ENCODE data around the gene ZNF367.
A peak's percentile ranks its signal among the peaks of the same experiment; 100 is the strongest.
"Not testable (repeated sequence)": the region's sequence is repeated elsewhere in the genome, so short reads cannot be mapped to it uniquely, and the experiment has no call there.

Gene ZNF367

DNA sequence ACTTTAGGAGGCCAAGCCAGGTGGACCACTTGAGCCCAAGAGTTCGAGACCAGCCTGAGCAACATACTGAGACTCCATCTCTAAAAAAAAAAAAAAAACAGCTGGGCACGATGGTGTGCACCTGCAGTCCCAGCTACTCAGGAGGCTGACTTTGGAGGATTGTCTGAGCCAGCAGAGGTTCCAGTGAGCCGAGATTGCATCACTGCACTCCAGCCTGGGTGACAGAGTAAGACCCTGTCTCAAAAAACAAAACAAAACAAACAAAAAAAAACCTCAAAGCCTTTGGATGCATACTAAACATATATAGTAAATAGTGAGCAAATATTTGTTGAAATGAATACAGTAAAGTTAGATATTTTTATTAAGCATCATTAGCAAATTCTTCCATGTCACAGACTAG, 40.0 kb downstream of the ZNF367 start:
- no peak overlapping the region for H4K12ac ChIP-seq (ENCODE audit: low read depth, low read length)
- no peak overlapping the region for H2AFZ ChIP-seq (ENCODE audit: insufficient read depth, low read length, poor library complexity)
- H3K4ac ChIP-seq (ENCODE audit: low read depth, low read length), result no peak overlapping the region
- no peak for DNase-seq
- no peak overlapping the region for H2AK5ac ChIP-seq (ENCODE audit: low read length)
- H3K4me2 ChIP-seq (ENCODE audit: low read length), result no peak overlapping the region
- H2BK5ac ChIP-seq (ENCODE audit: low read depth, low read length, poor library complexity), result no peak overlapping the region
- peaks cover 2% of the 10 kb centered on the region for H3K79me2 ChIP-seq (ENCODE audit: control insufficient read depth, insufficient read depth, low read length, poor library complexity)
- WGBS (ENCODE audit: extremely low coverage, insufficient coverage, insufficient read length), result no CpG with 5 or more reads among the region's 3 CpGs
- no peak overlapping the region for H3K23ac ChIP-seq (ENCODE audit: low read length)
- H3K14ac ChIP-seq (ENCODE audit: low read length), result no peak overlapping the region
- H3K36me3 ChIP-seq (ENCODE audit: control insufficient read depth in 1 of 2, insufficient read depth in 2 of 2, low read length in 2 of 2), result peaks cover 2 to 5% of the 10 kb centered on the region in 2 experiments
- H3K4me3 ChIP-seq (ENCODE audit: low read depth, low read length), result no peak overlapping the region
- H4K91ac ChIP-seq (ENCODE audit: low read depth, low read length), result no peak overlapping the region
- no peaks in the 10 kb centered on the region for H3K27me3 ChIP-seq (ENCODE audit: insufficient read depth, low read length)
- H3K79me1 ChIP-seq (ENCODE audit: low read length), result peaks cover 2% of the 10 kb centered on the region
- H2BK120ac ChIP-seq (ENCODE audit: insufficient read depth, low read length, poor library complexity), result no peak overlapping the region
- no peak overlapping the region for H3K9ac ChIP-seq (ENCODE audit: low read length)
- H3K4me1 ChIP-seq (ENCODE audit: control insufficient read depth in 1 of 2, insufficient read depth in 2 of 2, low read length in 2 of 2), result peaks cover 4 to 12% of the 10 kb centered on the region in 2 experiments
- H4K8ac ChIP-seq (ENCODE audit: low read depth, low read length), result no peak overlapping the region
- no peaks in the 10 kb centered on the region for H3K9me3 ChIP-seq (ENCODE audit: insufficient read depth, low read depth, low read length)
- H3K27ac ChIP-seq (ENCODE audit: low read depth, low read length), result no peak overlapping the region
- no peak overlapping the region for H2BK12ac ChIP-seq (ENCODE audit: low read length)
- no peak overlapping the region for H3K18ac ChIP-seq (ENCODE audit: low read length)

DNA sequence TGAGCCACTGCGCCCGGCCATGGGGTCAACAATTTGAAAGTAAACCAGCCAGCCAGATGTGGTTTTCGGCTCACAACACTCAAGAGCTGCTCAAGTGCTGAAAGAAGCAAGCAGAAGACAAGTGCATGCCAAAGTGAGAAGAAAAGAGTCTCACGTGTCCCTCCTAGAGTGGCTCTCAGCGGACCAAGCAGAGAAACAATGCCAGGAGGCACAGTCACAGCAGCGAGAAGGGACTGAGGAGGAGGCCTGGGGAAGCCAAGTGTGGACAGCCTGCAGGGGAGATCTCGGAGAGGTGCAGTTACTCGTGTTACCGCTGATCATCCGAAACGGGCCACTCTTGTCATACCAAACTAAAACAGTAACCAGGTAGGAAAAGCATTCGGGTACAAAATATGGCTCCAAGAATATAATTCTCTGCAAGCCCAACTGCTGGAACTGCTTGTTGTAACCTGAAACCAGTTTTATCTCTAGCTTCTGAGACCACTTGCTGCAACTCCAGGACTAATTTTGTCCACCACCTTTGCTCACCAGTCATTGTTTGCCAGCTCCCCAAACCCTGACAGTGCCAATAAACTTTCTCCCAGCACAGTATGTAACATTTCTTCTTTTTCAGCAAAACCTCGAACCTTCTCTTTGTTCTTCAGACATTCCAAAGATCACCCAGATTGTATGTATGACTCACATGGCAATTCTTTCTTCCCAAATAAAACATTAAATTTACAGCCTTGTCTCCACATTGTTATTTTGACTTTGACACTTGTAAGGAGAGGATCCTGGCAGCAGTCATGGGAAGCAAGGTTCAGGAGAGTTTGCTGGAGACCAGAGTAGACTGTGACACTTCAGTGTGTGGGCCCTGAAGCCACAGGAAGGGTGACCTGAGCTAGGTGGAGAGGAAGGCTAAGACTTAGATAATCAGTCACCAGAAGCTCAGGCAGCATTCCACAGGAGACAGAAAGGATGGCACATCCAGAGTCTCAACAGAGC, 41.0 kb downstream of the ZNF367 start:
- no peak overlapping the region for H4K12ac ChIP-seq (ENCODE audit: low read depth, low read length)
- no peaks in the 10 kb centered on the region for H3K27me3 ChIP-seq (ENCODE audit: insufficient read depth, low read length)
- no peak overlapping the region for H4K91ac ChIP-seq (ENCODE audit: low read depth, low read length)
- no CpG with 5 or more reads among the region's 13 CpGs for WGBS (ENCODE audit: extremely low coverage, insufficient coverage, insufficient read length)
- no peak overlapping the region for H2BK120ac ChIP-seq (ENCODE audit: insufficient read depth, low read length, poor library complexity)
- no peak overlapping the region for H3K4me3 ChIP-seq (ENCODE audit: low read depth, low read length)
- no peak overlapping the region for H2AK5ac ChIP-seq (ENCODE audit: low read length)
- peaks cover 4 to 10% of the 10 kb centered on the region in 2 experiments for H3K4me1 ChIP-seq (ENCODE audit: control insufficient read depth in 1 of 2, insufficient read depth in 2 of 2, low read length in 2 of 2)
- H3K27ac ChIP-seq (ENCODE audit: low read depth, low read length), result no peak overlapping the region
- H2BK5ac ChIP-seq (ENCODE audit: low read depth, low read length, poor library complexity), result no peak overlapping the region
- H3K4ac ChIP-seq (ENCODE audit: low read depth, low read length), result no peak overlapping the region
- no peak overlapping the region for H3K23ac ChIP-seq (ENCODE audit: low read length)
- no peak overlapping the region for H2AFZ ChIP-seq (ENCODE audit: insufficient read depth, low read length, poor library complexity)
- no peak overlapping the region for H3K14ac ChIP-seq (ENCODE audit: low read length)
- no peak overlapping the region for H3K18ac ChIP-seq (ENCODE audit: low read length)
- H3K9me3 ChIP-seq (ENCODE audit: insufficient read depth, low read depth, low read length), result no peaks in the 10 kb centered on the region
- H3K79me1 ChIP-seq (ENCODE audit: low read length), result no peaks in the 10 kb centered on the region
- no peak overlapping the region for H3K4me2 ChIP-seq (ENCODE audit: low read length)
- H3K9ac ChIP-seq (ENCODE audit: low read length), result peak overlapping the region; percentile 39
- no peak overlapping the region for H4K8ac ChIP-seq (ENCODE audit: low read depth, low read length)
- no peaks in the 10 kb centered on the region for H3K79me2 ChIP-seq (ENCODE audit: control insufficient read depth, insufficient read depth, low read length, poor library complexity)
- H3K36me3 ChIP-seq (ENCODE audit: control insufficient read depth in 1 of 2, insufficient read depth in 2 of 2, low read length in 2 of 2), result peaks cover 2 to 5% of the 10 kb centered on the region in 2 experiments
- no peak overlapping the region for H2BK12ac ChIP-seq (ENCODE audit: low read length)
- peak in 1 of 2 donors; percentile 12 for DNase-seq

DNA sequence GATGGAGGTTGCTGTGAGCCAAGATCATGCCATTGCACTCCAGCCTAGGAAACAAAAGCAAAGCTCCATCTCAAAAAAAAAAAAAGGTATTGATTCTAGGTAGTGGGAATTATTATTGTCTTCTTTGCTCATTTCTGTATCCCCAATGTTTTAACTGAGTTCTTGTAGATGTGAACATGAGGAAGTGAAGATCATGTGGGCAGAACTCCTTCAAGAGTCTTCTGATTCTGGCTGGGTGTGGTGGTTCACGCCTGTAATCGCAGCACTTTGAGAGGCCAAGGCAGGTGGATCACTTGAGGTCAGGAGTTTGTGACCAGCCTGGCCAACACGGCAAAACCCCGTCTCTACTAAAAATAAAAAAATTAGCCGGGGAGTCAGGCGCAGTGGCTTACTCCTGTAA, 42.7 kb downstream of the ZNF367 start:
- not testable (repeated sequence) for H3K27ac ChIP-seq (ENCODE audit: low read depth, low read length); H2BK120ac ChIP-seq (ENCODE audit: insufficient read depth, low read length, poor library complexity); H3K4ac ChIP-seq (ENCODE audit: low read depth, low read length); DNase-seq; H2BK12ac ChIP-seq (ENCODE audit: low read length); H3K79me1 ChIP-seq (ENCODE audit: low read length); H3K9ac ChIP-seq (ENCODE audit: low read length); H3K14ac ChIP-seq (ENCODE audit: low read length); H3K4me3 ChIP-seq (ENCODE audit: low read depth, low read length); H3K79me2 ChIP-seq (ENCODE audit: control insufficient read depth, insufficient read depth, low read length, poor library complexity); H2BK5ac ChIP-seq (ENCODE audit: low read depth, low read length, poor library complexity); H3K36me3 ChIP-seq (ENCODE audit: control insufficient read depth in 1 of 2, insufficient read depth in 2 of 2, low read length in 2 of 2); H3K18ac ChIP-seq (ENCODE audit: low read length); H4K12ac ChIP-seq (ENCODE audit: low read depth, low read length); H3K27me3 ChIP-seq (ENCODE audit: insufficient read depth, low read length); H2AFZ ChIP-seq (ENCODE audit: insufficient read depth, low read length, poor library complexity); H3K23ac ChIP-seq (ENCODE audit: low read length); H2AK5ac ChIP-seq (ENCODE audit: low read length); H3K9me3 ChIP-seq (ENCODE audit: insufficient read depth, low read depth, low read length); H4K91ac ChIP-seq (ENCODE audit: low read depth, low read length); H3K4me2 ChIP-seq (ENCODE audit: low read length); H4K8ac ChIP-seq (ENCODE audit: low read depth, low read length); H3K4me1 ChIP-seq (ENCODE audit: control insufficient read depth in 1 of 2, insufficient read depth in 2 of 2, low read length in 2 of 2)
- no CpG with 5 or more reads among the region's 6 CpGs for WGBS (ENCODE audit: extremely low coverage, insufficient coverage, insufficient read length)

- Histone ChIP-seq H4K91ac (ENCODE audit: low read depth, low read length) (no peak overlapping the region), H3K4ac (ENCODE audit: low read depth, low read length) (no peak overlapping the region), H3K79me1 (ENCODE audit: low read length) (no peaks in the 10 kb centered on the region), H3K36me3 (ENCODE audit: control insufficient read depth in 1 of 2, insufficient read depth in 2 of 2, low read length in 2 of 2) (peaks cover 5 to 8% of the 10 kb centered on the region in 2 experiments), H2BK5ac (ENCODE audit: low read depth, low read length, poor library complexity) (no peak overlapping the region), H2BK12ac (ENCODE audit: low read length) (no peak overlapping the region), H3K14ac (ENCODE audit: low read length) (no peak overlapping the region), H4K8ac (ENCODE audit: low read depth, low read length) (no peak overlapping the region), H2AK5ac (ENCODE audit: low read length) (no peak overlapping the region), H3K9ac (ENCODE audit: low read length) (no peak overlapping the region), H3K4me3 (ENCODE audit: low read depth, low read length) (no peak overlapping the region), H3K9me3 (ENCODE audit: insufficient read depth, low read depth, low read length) (no peaks in the 10 kb centered on the region), H3K79me2 (ENCODE audit: control insufficient read depth, insufficient read depth, low read length, poor library complexity) (no peaks in the 10 kb centered on the region), H3K27ac (ENCODE audit: low read depth, low read length) (no peak overlapping the region), H3K4me2 (ENCODE audit: low read length) (no peak overlapping the region), H4K12ac (ENCODE audit: low read depth, low read length) (no peak overlapping the region), H3K4me1 (ENCODE audit: control insufficient read depth in 1 of 2, insufficient read depth in 2 of 2, low read length in 2 of 2) (no peaks in the 10 kb centered on the region), H2BK120ac (ENCODE audit: insufficient read depth, low read length, poor library complexity) (no peak overlapping the region), H3K23ac (ENCODE audit: low read length) (no peak overlapping the region), H3K18ac (ENCODE audit: low read length) (no peak overlapping the region), H2AFZ (ENCODE audit: insufficient read depth, low read length, poor library complexity) (no peak overlapping the region), H3K27me3 (ENCODE audit: insufficient read depth, low read length) (no peaks in the 10 kb centered on the region)
- no peak for DNase-seq
- no CpG with 5 or more reads among the region's 1 CpG for WGBS (ENCODE audit: extremely low coverage, insufficient coverage, insufficient read length)
These were observed 50.2 kb downstream of the ZNF367 start for GRCh38 chr9:96367943-96368342.
